ENCODE results near the gene SYNDIG1.

The SYNDIG1 gene

DNA sequence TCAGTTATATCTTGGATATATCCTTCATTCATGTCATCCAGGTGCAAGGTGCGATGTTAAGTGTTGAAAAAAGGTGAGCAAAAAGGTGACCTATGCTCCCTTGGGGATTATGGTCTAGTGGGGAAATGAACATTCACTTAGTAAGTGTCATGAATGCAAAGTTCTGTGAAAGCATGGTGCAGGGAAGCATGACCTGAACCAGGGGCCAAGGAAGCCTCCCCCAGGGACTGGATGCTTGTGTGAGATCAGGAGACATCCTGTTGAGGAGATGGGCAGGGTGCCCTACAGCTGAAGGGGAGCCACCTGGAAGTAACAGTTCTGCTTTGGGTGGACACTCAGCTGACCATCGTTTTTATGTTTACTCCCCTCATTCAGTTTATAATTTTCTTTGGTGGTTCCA lies 179.5 kb downstream of the SYNDIG1 start:
- no peaks in the 10 kb centered on the region for H3K27me3 Mint-ChIP-seq

DNA sequence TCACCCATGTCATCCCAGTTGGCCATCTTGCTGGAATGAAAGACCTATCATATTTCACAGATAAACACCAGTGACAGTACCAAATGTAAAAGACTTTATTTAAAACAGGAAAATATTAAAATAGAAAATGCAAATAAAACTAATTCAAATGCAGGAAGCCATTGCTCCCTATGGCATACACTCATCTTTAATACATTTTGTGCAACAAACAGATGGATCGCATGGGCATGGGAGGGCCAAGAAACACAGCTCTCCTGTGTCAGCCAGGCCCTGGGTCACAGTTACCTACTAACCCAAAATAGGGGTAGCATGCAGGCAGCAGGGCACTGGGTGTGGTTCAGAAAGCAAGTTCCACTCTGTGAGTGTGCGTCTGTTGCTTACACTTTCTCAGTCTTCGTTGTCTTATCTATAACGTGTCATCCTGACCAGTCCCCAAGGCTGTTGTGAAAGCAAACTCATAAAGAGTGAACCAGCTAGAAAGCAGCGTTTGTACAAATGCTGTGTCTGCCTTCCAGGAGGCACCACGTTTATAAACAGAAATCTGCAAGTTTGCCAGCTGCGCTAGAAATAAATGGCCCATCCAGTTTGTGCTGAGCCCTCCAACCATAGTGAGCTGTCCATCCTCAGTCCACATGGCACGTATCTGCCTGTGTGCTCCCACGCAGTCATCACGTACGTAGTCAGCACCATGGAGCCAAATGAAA lies 180.5 kb downstream of the SYNDIG1 start:
- intact Hi-C loops (cut with micrococcal nuclease), result no loop called here
- Mint-ChIP-seq H3K27ac (no peak overlapping the region), H3K4me3 (no peak overlapping the region), H3K4me1 (ENCODE audit: low read depth) (no peaks in the 10 kb centered on the region), H3K36me3 (ENCODE audit: low read depth) (no peaks in the 10 kb centered on the region), H3K9me3 (no peaks in the 10 kb centered on the region), H3K27me3 (no peaks in the 10 kb centered on the region)

More for the DNA sequence above, 179.5 kb downstream of the SYNDIG1 start:
- intact Hi-C loops (cut with micrococcal nuclease), result no loop called here
- no peaks in the 10 kb centered on the region for H3K9me3 Mint-ChIP-seq
- no peak overlapping the region for H3K27ac Mint-ChIP-seq
- no peak overlapping the region for H3K4me3 Mint-ChIP-seq
- no peaks in the 10 kb centered on the region for H3K4me1 Mint-ChIP-seq (ENCODE audit: low read depth)
- H3K36me3 Mint-ChIP-seq (ENCODE audit: low read depth), result no peaks in the 10 kb centered on the region

DNA sequence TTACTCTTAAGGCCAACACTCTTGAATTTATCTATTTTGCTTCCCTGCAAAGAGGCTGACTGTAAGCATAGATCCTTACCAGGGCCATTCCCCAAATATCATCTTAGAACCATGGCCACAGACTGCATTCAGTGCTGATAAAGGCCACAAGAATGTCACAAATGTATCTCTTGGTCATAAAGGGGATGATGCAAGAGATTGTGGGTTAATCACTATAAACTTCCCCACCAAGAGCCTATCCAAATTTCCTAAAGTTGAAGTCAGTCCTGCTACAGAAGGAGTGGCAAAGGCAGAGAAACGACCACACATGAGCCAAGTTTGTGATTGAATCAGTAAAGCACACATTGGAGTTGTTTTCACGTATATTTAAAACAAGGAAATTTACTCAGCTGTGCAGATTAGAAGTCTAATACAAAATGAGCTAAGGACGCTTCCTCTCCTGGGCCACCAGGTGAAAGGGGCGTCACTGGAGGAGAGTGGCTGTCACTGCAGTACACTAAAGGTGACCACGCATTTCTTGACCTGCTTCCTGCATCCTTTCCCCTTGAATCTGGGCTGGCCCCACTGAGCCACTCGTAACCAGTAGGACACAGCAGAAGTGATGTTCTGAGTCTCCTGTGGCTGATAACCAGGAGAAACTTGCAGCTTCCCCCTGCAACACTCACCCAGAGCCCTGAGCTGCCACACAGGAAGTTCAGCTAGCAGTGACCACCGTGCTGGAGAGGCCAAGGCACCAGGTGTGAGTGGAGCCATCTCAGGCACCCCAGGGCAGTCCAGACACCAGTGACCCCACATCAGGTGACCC lies 181.9 kb downstream of the SYNDIG1 start:
- H3K4me1 Mint-ChIP-seq (ENCODE audit: low read depth), result no peaks in the 10 kb centered on the region
- no peak overlapping the region for H3K4me3 Mint-ChIP-seq
- no peak overlapping the region for H3K27ac Mint-ChIP-seq
- no peaks in the 10 kb centered on the region for H3K27me3 Mint-ChIP-seq
- no peaks in the 10 kb centered on the region for H3K9me3 Mint-ChIP-seq
- no peaks in the 10 kb centered on the region for H3K36me3 Mint-ChIP-seq (ENCODE audit: low read depth)
- intact Hi-C loops (cut with micrococcal nuclease), result no loop called here

DNA sequence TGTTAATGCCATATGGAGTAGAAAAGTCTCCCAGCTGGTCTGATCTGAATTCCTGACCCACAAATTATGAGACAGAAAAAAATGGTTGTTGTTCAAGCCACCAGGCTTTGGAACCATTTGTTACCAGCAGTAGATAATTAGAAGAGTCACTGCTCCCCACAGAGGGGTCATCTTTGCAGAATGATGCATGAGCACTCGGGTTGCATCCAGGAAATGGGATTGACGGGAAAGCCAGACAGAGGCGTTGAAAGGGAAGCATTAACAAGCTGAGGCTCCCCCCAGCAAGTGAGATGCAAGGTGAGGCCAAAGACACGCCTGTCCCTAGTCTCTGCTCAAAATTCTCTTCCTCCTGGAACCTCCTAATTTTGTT lies 182.5 kb downstream of the SYNDIG1 start:
- Mint-ChIP-seq H3K4me3 (no peak overlapping the region), H3K27me3 (no peaks in the 10 kb centered on the region), H3K27ac (no peak overlapping the region), H3K36me3 (ENCODE audit: low read depth) (no peaks in the 10 kb centered on the region), H3K4me1 (ENCODE audit: low read depth) (no peaks in the 10 kb centered on the region), H3K9me3 (no peaks in the 10 kb centered on the region)
- intact Hi-C loops (cut with micrococcal nuclease), result no loop called here

DNA sequence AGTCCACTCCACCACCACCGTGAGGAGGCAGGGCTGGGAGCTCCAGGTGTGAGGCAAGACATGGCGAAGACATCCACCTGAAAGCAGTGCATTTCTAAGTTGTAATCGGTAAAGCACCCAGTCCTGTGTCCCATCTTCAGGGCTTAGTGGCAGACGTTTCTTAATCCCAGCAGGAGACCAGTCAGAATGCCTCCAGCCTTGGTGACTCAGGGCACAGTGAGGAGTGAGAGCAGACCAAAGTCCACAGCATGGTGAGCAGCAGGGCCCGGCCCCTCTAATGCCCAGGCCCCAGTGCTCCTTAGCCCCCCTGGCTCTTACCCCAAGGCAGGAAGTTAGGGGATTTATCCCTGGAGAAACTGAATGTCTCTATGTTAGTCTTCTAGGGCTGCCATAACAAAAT lies 183.9 kb downstream of the SYNDIG1 start:
- H3K36me3 Mint-ChIP-seq (ENCODE audit: low read depth), result no peaks in the 10 kb centered on the region
- no peaks in the 10 kb centered on the region for H3K4me1 Mint-ChIP-seq (ENCODE audit: low read depth)
- H3K9me3 Mint-ChIP-seq, result no peaks in the 10 kb centered on the region
- no peaks in the 10 kb centered on the region for H3K27me3 Mint-ChIP-seq
- no peak overlapping the region for H3K4me3 Mint-ChIP-seq
- intact Hi-C loops (cut with micrococcal nuclease), result no loop called here
- H3K27ac Mint-ChIP-seq, result no peak overlapping the region

DNA sequence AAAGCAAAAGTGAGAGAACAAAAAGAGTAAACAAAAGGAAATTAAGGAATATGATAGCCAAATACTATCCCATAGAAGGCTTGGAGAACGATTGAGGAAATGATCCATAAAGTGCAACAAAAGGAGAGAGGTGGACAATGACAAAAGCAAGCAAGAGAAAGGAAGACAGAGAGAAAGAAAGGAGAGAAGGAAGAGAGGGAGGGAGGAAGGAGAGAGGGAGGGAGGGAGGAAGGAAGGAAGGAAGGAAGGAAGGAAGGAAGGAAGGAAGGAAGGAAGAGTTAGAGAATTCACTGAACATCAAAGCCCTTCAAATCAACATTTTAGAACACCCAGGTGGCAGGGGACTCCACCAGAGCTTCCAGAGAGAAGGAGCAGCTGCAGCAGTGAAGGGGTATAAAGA lies 185.0 kb downstream of the SYNDIG1 start:
- Mint-ChIP-seq H3K27ac (no peak overlapping the region), H3K9me3 (no peaks in the 10 kb centered on the region), H3K36me3 (ENCODE audit: low read depth) (no peaks in the 10 kb centered on the region), H3K4me1 (ENCODE audit: low read depth) (no peaks in the 10 kb centered on the region), H3K27me3 (no peaks in the 10 kb centered on the region), H3K4me3 (no peak overlapping the region)
- intact Hi-C loops (cut with micrococcal nuclease), result no loop called here

DNA sequence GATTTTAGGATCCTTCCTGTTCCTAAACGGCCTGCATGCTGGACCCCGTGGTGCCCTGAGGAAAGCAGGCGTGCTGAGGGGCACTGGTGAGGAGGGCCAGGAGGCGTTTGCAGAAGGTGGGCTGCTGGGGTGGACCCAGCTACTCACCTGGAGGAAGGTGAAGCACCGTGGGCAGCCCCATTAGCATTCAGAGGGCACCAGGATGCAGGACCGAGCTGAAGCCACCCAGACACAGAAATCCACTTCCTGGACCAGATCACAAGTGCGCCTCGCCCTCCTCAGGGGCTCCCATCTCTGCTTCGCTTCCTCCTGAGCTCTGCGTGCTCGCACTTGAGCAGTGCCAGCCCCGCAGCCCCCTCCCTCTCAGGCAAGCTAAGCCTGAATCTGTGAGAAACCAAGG lies 187.0 kb downstream of the SYNDIG1 start:
- no peak overlapping the region for H3K4me3 Mint-ChIP-seq
- no peak overlapping the region for H3K27ac Mint-ChIP-seq
- H3K4me1 Mint-ChIP-seq (ENCODE audit: low read depth), result no peaks in the 10 kb centered on the region
- no peaks in the 10 kb centered on the region for H3K27me3 Mint-ChIP-seq
- H3K36me3 Mint-ChIP-seq (ENCODE audit: low read depth), result no peaks in the 10 kb centered on the region
- no peaks in the 10 kb centered on the region for H3K9me3 Mint-ChIP-seq
- intact Hi-C loops (cut with micrococcal nuclease), result no loop called here

DNA sequence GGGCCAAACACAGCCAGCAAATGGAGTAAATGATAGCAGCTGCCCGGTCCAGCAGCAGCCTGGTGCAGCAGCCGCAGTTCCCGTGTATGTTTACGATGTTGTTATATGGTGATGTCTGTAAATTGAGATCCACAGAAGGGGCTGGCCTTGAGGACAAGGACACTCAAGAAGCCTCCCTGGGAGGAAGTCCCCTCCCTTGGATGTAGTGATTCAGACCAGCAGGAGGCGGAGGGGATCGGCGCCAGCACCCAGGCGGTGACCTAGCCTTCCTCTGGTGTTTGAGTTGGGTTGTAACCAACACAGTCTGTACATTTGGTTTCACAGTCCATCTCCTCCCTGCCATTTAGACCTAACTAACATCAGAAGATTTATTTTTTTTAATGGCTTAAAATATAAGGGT lies 187.8 kb downstream of the SYNDIG1 start:
- Mint-ChIP-seq H3K27me3 (no peaks in the 10 kb centered on the region), H3K4me1 (ENCODE audit: low read depth) (no peaks in the 10 kb centered on the region), H3K36me3 (ENCODE audit: low read depth) (no peaks in the 10 kb centered on the region), H3K4me3 (no peak overlapping the region), H3K27ac (no peak overlapping the region), H3K9me3 (no peaks in the 10 kb centered on the region)
- intact Hi-C loops (cut with micrococcal nuclease), result no loop called here

DNA sequence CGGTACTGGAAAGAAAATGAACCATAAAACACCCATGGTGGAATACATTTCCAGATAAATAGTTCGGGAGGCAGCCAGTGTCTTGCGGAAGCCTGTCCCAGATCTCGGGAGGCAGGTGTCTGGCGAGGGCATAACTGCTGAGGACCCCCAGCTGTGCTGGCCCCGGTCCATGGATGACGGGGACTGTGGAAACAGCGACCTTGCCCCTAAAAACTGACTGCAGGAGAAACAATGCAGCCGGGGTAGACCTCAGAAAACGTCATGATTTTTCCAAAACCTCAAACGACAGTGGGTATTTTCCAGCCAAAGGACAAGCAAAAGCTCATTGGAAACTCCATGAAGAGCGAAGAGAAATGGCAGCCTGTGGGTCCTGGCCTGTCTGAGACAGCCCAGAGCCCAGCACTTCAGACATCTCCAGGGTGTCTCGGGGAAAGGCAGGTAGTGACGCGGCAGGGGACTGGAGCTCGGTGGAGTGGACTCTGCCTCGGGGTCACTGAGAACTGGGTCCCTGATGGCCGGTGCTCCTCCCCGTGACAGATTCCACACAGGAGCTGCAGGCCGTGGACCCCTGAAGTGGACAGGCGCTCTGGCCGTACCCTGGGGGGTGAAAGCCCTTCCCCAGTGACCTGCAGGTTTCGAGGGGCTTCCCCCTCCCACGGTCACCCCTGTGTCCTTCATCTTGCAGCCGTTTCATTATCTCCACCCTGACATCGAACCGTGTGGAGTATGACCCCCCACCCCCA lies 188.6 kb downstream of the SYNDIG1 start:
- no peak overlapping the region for H3K4me3 Mint-ChIP-seq

DNA sequence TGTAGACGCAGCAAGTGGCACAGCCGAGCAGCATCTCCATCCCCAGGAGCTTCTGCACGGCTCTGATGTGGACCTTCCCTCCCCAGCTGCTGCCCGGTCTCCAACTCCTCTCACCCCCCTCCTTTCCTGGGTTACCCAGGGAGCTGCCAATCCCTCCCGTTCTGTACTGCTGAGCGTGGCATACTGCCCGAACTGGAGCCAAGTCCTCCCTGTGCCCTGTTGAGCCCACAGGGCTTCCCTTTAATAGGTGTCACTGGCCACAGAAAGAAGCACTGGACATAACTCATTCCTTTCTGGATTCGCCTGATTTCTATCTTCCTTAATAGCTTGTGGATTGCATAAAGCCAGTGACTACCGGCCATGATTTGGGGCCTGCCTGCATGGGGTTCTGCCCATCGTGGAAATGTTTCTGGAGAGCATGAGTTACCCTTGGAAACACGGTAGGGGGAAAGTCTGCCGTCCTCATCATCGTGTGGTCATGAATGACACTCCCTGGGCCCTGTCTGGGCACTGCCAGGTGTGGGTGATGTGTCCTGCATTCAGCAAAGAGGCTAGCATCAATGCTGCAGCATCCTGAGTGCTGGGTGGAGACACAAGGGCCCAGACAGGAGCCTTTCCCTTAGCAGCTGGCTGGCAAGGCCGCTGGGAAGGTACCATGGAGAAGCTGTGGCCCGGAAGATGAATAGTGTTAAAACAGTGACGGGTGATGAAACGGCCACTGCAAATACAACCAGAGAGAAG lies 189.7 kb downstream of the SYNDIG1 start:
- Mint-ChIP-seq H3K4me3 (no peak overlapping the region), H3K36me3 (ENCODE audit: low read depth) (no peaks in the 10 kb centered on the region), H3K27ac (no peak overlapping the region), H3K4me1 (ENCODE audit: low read depth) (no peaks in the 10 kb centered on the region), H3K9me3 (no peaks in the 10 kb centered on the region), H3K27me3 (no peaks in the 10 kb centered on the region)
- intact Hi-C loops (cut with micrococcal nuclease), result no loop called here

More for the DNA sequence above, 188.6 kb downstream of the SYNDIG1 start:
- Mint-ChIP-seq H3K27me3 (no peaks in the 10 kb centered on the region), H3K9me3 (no peaks in the 10 kb centered on the region), H3K4me1 (ENCODE audit: low read depth) (no peaks in the 10 kb centered on the region), H3K36me3 (ENCODE audit: low read depth) (no peaks in the 10 kb centered on the region), H3K27ac (no peak overlapping the region)
- intact Hi-C loops (cut with micrococcal nuclease), result no loop called here

DNA sequence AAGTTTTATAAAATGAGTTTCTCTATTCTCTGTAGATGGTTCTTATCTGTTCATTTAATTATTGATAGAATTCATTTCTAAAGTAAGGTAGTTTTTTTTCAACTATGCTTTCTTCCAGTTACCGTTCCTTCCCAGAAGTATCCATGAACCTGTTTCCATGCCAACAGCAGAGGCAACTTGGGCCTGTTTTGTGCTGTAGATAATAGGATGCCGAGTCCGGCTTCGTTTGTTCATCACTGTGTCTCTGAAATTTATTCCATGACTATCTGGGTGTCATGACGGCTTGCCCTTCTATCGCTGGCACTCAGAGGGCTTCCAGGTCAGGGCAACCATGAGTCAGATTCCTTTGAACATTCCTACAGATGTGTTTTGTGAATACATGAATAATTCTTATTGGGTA lies 190.4 kb downstream of the SYNDIG1 start:
- H3K27me3 Mint-ChIP-seq, result no peaks in the 10 kb centered on the region
- no peak overlapping the region for H3K4me3 Mint-ChIP-seq
- H3K36me3 Mint-ChIP-seq (ENCODE audit: low read depth), result no peaks in the 10 kb centered on the region
- intact Hi-C loops (cut with micrococcal nuclease), result no loop called here
- H3K27ac Mint-ChIP-seq, result no peak overlapping the region
- H3K4me1 Mint-ChIP-seq (ENCODE audit: low read depth), result no peaks in the 10 kb centered on the region
- no peaks in the 10 kb centered on the region for H3K9me3 Mint-ChIP-seq

DNA sequence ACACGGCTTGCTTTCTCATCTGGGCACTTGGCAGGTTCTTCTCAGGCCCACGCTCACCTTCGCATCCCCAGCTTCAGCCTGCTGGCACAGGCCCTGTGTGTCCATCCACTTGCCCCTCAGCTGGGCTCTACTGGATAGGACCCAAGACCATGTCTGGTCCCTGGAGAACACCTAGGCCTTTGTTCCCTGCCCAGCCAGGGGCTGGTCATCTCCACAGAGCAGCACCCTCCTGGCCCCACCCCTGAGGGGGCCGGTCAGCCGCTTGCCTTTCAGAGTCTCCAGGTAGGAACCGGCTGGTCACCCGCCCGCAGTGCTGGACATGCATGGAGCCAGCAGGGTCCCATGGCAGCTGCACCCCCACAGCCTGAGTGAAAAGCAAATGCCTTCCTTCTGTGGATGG lies 191.2 kb downstream of the SYNDIG1 start:
- intact Hi-C loops (cut with micrococcal nuclease), result no loop called here
- Mint-ChIP-seq H3K4me3 (no peak overlapping the region), H3K9me3 (no peaks in the 10 kb centered on the region), H3K27ac (no peak overlapping the region), H3K27me3 (no peaks in the 10 kb centered on the region), H3K4me1 (ENCODE audit: low read depth) (no peaks in the 10 kb centered on the region), H3K36me3 (ENCODE audit: low read depth) (no peaks in the 10 kb centered on the region)

DNA sequence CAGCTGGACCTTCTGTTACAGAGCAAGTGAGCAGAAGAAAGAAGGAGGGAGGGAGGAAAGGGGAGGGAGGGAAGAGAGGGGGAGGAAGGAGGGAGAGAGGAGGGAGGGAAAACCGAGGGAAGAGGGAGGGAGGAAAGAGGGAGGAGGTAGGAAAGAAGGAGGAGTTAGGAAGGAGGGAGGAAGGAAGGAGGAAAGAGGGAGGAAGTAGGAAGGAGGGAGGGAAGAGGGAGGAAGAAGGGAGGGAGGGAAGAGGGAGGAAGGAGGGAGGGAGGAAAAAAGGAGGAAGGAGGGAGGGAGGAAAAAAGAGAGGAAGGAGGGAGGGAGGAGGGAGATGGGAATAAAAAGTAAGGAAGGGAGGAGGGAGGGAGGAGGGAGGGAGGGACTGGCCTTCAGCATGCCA lies 191.8 kb downstream of the SYNDIG1 start:
- no peaks in the 10 kb centered on the region for H3K27me3 Mint-ChIP-seq
- H3K4me1 Mint-ChIP-seq (ENCODE audit: low read depth), result no peaks in the 10 kb centered on the region
- no peaks in the 10 kb centered on the region for H3K9me3 Mint-ChIP-seq
- intact Hi-C loops (cut with micrococcal nuclease), result no loop called here
- no peak overlapping the region for H3K27ac Mint-ChIP-seq
- H3K36me3 Mint-ChIP-seq (ENCODE audit: low read depth), result no peaks in the 10 kb centered on the region
- H3K4me3 Mint-ChIP-seq, result no peak overlapping the region

DNA sequence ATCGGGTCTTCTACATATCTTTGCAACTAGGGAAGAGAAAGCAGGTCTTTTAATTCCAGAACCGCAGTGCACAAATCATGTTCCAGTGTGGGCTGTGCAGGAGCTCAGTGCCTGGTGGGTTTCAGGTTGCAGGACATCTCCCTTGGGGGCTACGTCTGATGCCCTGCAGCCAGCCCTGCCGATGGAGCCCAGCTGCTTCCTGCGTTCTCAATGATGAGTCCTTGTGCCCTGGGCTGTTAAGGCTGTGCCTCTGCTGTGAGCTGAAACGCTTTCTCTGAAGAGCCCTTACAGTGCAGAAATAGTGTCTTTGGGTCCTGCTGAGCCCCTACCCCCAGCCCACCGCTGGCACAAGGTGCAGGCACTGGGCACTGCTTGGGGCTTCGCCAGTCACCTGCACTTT lies 192.9 kb downstream of the SYNDIG1 start:
- intact Hi-C loops (cut with micrococcal nuclease), result no loop called here
- Mint-ChIP-seq H3K27me3 (no peaks in the 10 kb centered on the region), H3K4me3 (no peak overlapping the region), H3K36me3 (ENCODE audit: low read depth) (no peaks in the 10 kb centered on the region), H3K4me1 (ENCODE audit: low read depth) (no peaks in the 10 kb centered on the region), H3K27ac (no peak overlapping the region), H3K9me3 (no peaks in the 10 kb centered on the region)

Measured in dendritic cell treated with granulocyte-macrophage colony-stimulating factor and Interleukin-4, amounts not matched to agents 40 ng/mL and 50 ng/mL, for 4 days (primary cell).